Fibroblast of lung (primary cell): Measurements from ENCODE around the gene TMEM131L. TPM values are rescaled to one million over a fixed set of nuclear protein-coding genes. Genes with fewer than 3 reads are reported as not detected.
"Not testable (repeated sequence)": the region's sequence is repeated elsewhere in the genome, so short reads cannot be mapped to it uniquely, and the experiment has no call there.

ENCODE experiments used
- DNase-seq, 2 donors: peaks; one replicate each; pipeline versions ENCODE4 v3.0.0 to v3.0.0-alpha.2; 2010; ENCODE audit warnings: low read depth in 2 of 2
- H2AFZ ChIP-seq: 2 replicates; pipeline ENCODE4 v1.5.1; 2012; ENCODE audit warnings: low read length, control low read depth, inconsistent platforms
- H3K27ac ChIP-seq: 2 replicates; pipeline ENCODE4 v1.5.1; 2011; ENCODE audit warnings: low read length, control low read depth; ENCODE audit not compliant: insufficient read depth
- H3K27me3 ChIP-seq: 2 replicates; pipeline ENCODE4 v1.5.1; 2011; ENCODE audit warnings: mild to moderate bottlenecking, low read length; ENCODE audit not compliant: control insufficient read depth, insufficient read depth
- H3K36me3 ChIP-seq: 2 replicates; pipeline ENCODE4 v1.5.1; 2011; ENCODE audit warnings: low read length; ENCODE audit not compliant: control insufficient read depth, insufficient read depth
- H3K4me1 ChIP-seq: 2 replicates; pipeline ENCODE4 v1.5.1; 2011; ENCODE audit warnings: low read length; ENCODE audit not compliant: control insufficient read depth, insufficient read depth; ENCODE audit errors: extremely low read depth
- H3K4me2 ChIP-seq: 2 replicates; pipeline ENCODE4 v1.5.1; 2011; ENCODE audit warnings: low read length, control low read depth; ENCODE audit not compliant: insufficient read depth; ENCODE audit errors: extremely low read depth
- H3K4me3 ChIP-seq, 4 experiments: fragments of 200-600 bp in 1 of 4; sonication (generic) in 1 of 4; replicated peaks in 1 of 4; 2 replicates each; pipeline ENCODE4 v1.5.1; 2011 to 2016; ENCODE audit warnings: low read length in 4 of 4, low read depth in 3 of 4, mild to moderate bottlenecking in 3 of 4, control low read depth in 2 of 4, inconsistent platforms in 1 of 4, mixed read lengths in 1 of 4; ENCODE audit not compliant: insufficient read depth in 1 of 4; ENCODE audit errors: control extremely low read depth in 1 of 4
- H3K79me2 ChIP-seq: 2 replicates; pipeline ENCODE4 v1.5.1; 2012; ENCODE audit warnings: mild to moderate bottlenecking, low read length, inconsistent platforms; ENCODE audit not compliant: control insufficient read depth, insufficient read depth
- H3K9ac ChIP-seq: 2 replicates; pipeline ENCODE4 v1.5.1; 2011; ENCODE audit warnings: mild to moderate bottlenecking, low read length, control low read depth; ENCODE audit not compliant: insufficient read depth
- H3K9me3 ChIP-seq: 2 replicates; pipeline ENCODE4 v1.5.1; 2012; ENCODE audit warnings: low read depth, low read length; ENCODE audit not compliant: control insufficient read depth, insufficient read depth
- H4K20me1 ChIP-seq: 2 replicates; pipeline ENCODE4 v1.5.1; 2011; ENCODE audit warnings: low read length; ENCODE audit not compliant: control insufficient read depth, insufficient read depth; ENCODE audit errors: extremely low read depth
- CTCF ChIP-seq, 2 donors: IDR thresholded peaks in 1 of 2; conservative IDR thresholded peaks in 1 of 2; 1 replicate in 1 of 2; 2 replicates in 1 of 2; pipeline ENCODE4 v1.5.1; 2011 to 2012; ENCODE audit warnings: low read length in 2 of 2, control low read depth in 1 of 2, inconsistent platforms in 1 of 2, low read depth in 1 of 2, mild to moderate bottlenecking in 1 of 2
- EZH2 ChIP-seq: IDR thresholded peaks from 2 replicates; pipeline ENCODE4 v1.5.1; 2012; ENCODE audit warnings: low read length, control low read depth, mild to moderate bottlenecking; ENCODE audit errors: missing control alignments
- polyA plus RNA-seq, 2 donors: library from polyadenylated mRNA; depleted of rRNA in 1 of 2; stranded (reverse) in 1 of 2; unstranded in 1 of 2; fragments of >200 nt; gene quantifications; 2 replicates each; pipeline ENCODE4 v1.2.1, GENCODE V29; 2011 to 2012; ENCODE audit warnings: missing spikeins in 1 of 2
- total RNA-seq: library from RNA; depleted of rRNA; stranded (reverse); fragments of >200 nt; gene quantifications from 2 replicates; pipeline ENCODE4 v1.2.1, GENCODE V29; 2014

The TMEM131L gene
- total and polyA plus RNA-seq, 2 donors (not counting 1 experiment from before 2014, with no cell fraction given): 7.7 to 15.0 TPM

- no peak overlapping the region for H3K9ac ChIP-seq
- H3K9me3 ChIP-seq: no peaks in the 10 kb centered on the region
- peak overlapping the region; percentile 12 to 30 (median 18) for H3K4me3 ChIP-seq
- no peak for TF ChIP-seq EZH2
- no peak for TF ChIP-seq CTCF (conservative IDR thresholded peaks at IDR 0.05 in 1 of 2, IDR thresholded peaks at IDR 0.05 in 1 of 2; ENCODE audit: low read depth in 1 of 2, low read length in 2 of 2)
- H3K79me2 ChIP-seq: no peaks in the 10 kb centered on the region
- H3K27me3 ChIP-seq: no peaks in the 10 kb centered on the region
- H3K4me1 ChIP-seq: peaks cover 8% of the 10 kb centered on the region
- H2AFZ ChIP-seq: peak overlapping the region; percentile 31
- no peak overlapping the region for H3K27ac ChIP-seq
- no peaks in the 10 kb centered on the region for H3K36me3 ChIP-seq
- DNase-seq: peak; percentile 37 to 79
- H4K20me1 ChIP-seq: no peaks in the 10 kb centered on the region
- peak overlapping the region; percentile 66 for H3K4me2 ChIP-seq
Observed at GRCh38 chr4:153448003-153448731, 18.0 kb upstream of the TMEM131L start.

GRCh38 chr4:153449338-153449737 is 16.8 kb upstream of the TMEM131L start:
- Histone ChIP-seq H3K4me1 (peaks cover 8% of the 10 kb centered on the region), H3K36me3 (no peaks in the 10 kb centered on the region), H3K9ac (no peak overlapping the region), H3K27me3 (no peaks in the 10 kb centered on the region), H4K20me1 (no peaks in the 10 kb centered on the region), H3K27ac (no peak overlapping the region), H3K4me3 (no peak overlapping the region), H2AFZ (no peak overlapping the region), H3K9me3 (no peaks in the 10 kb centered on the region), H3K4me2 (no peak overlapping the region), H3K79me2 (no peaks in the 10 kb centered on the region)
- DNase-seq: no peak
- no peak for TF ChIP-seq CTCF (conservative IDR thresholded peaks at IDR 0.05 in 1 of 2, IDR thresholded peaks at IDR 0.05 in 1 of 2; ENCODE audit: low read depth in 1 of 2, low read length in 2 of 2)

- TF ChIP-seq EZH2: no peak
- no peak for TF ChIP-seq CTCF (conservative IDR thresholded peaks at IDR 0.05 in 1 of 2, IDR thresholded peaks at IDR 0.05 in 1 of 2; ENCODE audit: low read depth in 1 of 2, low read length in 2 of 2)
- H3K79me2 ChIP-seq: no peaks in the 10 kb centered on the region
- no peaks in the 10 kb centered on the region for H4K20me1 ChIP-seq
- no peak overlapping the region for H3K9ac ChIP-seq
- no peak overlapping the region for H3K4me2 ChIP-seq
- H3K4me3 ChIP-seq: no peak overlapping the region
- H2AFZ ChIP-seq: no peak overlapping the region
- no peak overlapping the region for H3K27ac ChIP-seq
- no peaks in the 10 kb centered on the region for H3K36me3 ChIP-seq
- DNase-seq: no peak
- H3K9me3 ChIP-seq: no peaks in the 10 kb centered on the region
- H3K27me3 ChIP-seq: no peaks in the 10 kb centered on the region
- peaks cover 8% of the 10 kb centered on the region for H3K4me1 ChIP-seq
Observed at GRCh38 chr4:153450544-153450917, 15.6 kb upstream of the TMEM131L start.

- not testable (repeated sequence) for H3K4me3 ChIP-seq, H3K9me3 ChIP-seq, H4K20me1 ChIP-seq, H3K79me2 ChIP-seq, H3K9ac ChIP-seq, H3K27me3 ChIP-seq, H3K27ac ChIP-seq, H2AFZ ChIP-seq, H3K36me3 ChIP-seq, H3K4me2 ChIP-seq, DNase-seq, H3K4me1 ChIP-seq
Observed at GRCh38 chr4:153451145-153451544, 15.0 kb upstream of the TMEM131L start.
